Stimulated activated naive B cell treated with anti-CD40 and anti-IgM and Interleukin-4, amounts not matched to agents 10 μg/mL and 1 μg/mL and 100 μg/mL, for 72 hours (primary cell): ENCODE measurements around the gene SLAMF6.
"Not testable (repeated sequence)": the region's sequence is repeated elsewhere in the genome, so short reads cannot be mapped to it uniquely, and the experiment has no call there.

Experiments
- ATAC-seq, 2 donors: fragments of 150-1000 bp; cut with Tn5 transposase; replicated peaks; 2 replicates each; pipeline ENCODE4 v1.10.0; 2021; ENCODE audit warnings: moderate library complexity in 1 of 2
- DNase-seq: peaks from one replicate; pipeline ENCODE4 v3.0.0; 2021
- H3K27ac Mint-ChIP-seq: one replicate; pipeline ENCODE4 v1.8.0; 2022; ENCODE audit warnings: mild to moderate bottlenecking, mixed read lengths
- H3K27me3 Mint-ChIP-seq, 2 donors: one replicate each; pipeline ENCODE4 v1.8.0; 2022; ENCODE audit warnings: mixed read lengths in 2 of 2
- H3K36me3 Mint-ChIP-seq, 2 donors: one replicate each; pipeline ENCODE4 v1.8.0; 2022; ENCODE audit warnings: mixed read lengths in 2 of 2, mild to moderate bottlenecking in 1 of 2
- H3K4me1 Mint-ChIP-seq, 2 donors: one replicate each; pipeline ENCODE4 v1.8.0; 2022; ENCODE audit warnings: mixed read lengths in 2 of 2, mild to moderate bottlenecking in 1 of 2
- H3K4me3 Mint-ChIP-seq, 2 donors: one replicate each; pipeline ENCODE4 v1.8.0; 2022; ENCODE audit warnings: mild to moderate bottlenecking in 2 of 2, mixed read lengths in 2 of 2, moderate library complexity in 1 of 2
- H3K9me3 Mint-ChIP-seq, 2 donors: one replicate each; pipeline ENCODE4 v1.8.0; 2022; ENCODE audit warnings: mixed read lengths in 2 of 2, mild to moderate bottlenecking in 1 of 2

Gene SLAMF6

GRCh38 chr1:160522622-160523345 is at the start of gene SLAMF6:
Gene SLAMF6, minus strand, starts transcription at chr1:160523255. Its CDS starts 63 bp downstream, at chr1:160523192.
- Mint-ChIP-seq H3K36me3 (peaks cover 52 to 60% of the 10 kb centered on the region in 2 donors), H3K4me3 (peak within 1 kb of the TSS; percentile 83 to 88), H3K27ac (peak within 1 kb of the TSS; percentile 93), H3K9me3 (peaks cover 20% of the 10 kb centered on the region in 2 donors), H3K27me3 (no peaks in the 10 kb centered on the region), H3K4me1 (peaks cover 30 to 62% of the 10 kb centered on the region in 2 donors)
- ATAC-seq, result peak; percentile 71 to 73
- peak; percentile 21 for DNase-seq

- peak overlapping the region; percentile 5 for H3K27ac Mint-ChIP-seq
- H3K4me1 Mint-ChIP-seq, result peaks cover 51 to 97% of the 10 kb centered on the region in 2 donors
- peaks cover 52 to 75% of the 10 kb centered on the region in 2 donors for H3K36me3 Mint-ChIP-seq
- peak overlapping the region in 1 of 2 donors; percentile 3 for H3K4me3 Mint-ChIP-seq
- DNase-seq (no peak), ATAC-seq (no peak)
- H3K9me3 Mint-ChIP-seq, result peaks cover 0 to 5% of the 10 kb centered on the region in 2 donors
- no peaks in the 10 kb centered on the region for H3K27me3 Mint-ChIP-seq
These were observed 47.8 kb upstream of the SLAMF6 start for GRCh38 chr1:160570840-160571239.

GRCh38 chr1:160569806-160570205 is 46.8 kb upstream of the SLAMF6 start:
- ATAC-seq, result no peak
- peaks cover 0 to 5% of the 10 kb centered on the region in 2 donors for H3K9me3 Mint-ChIP-seq
- H3K27me3 Mint-ChIP-seq, result no peaks in the 10 kb centered on the region
- DNase-seq, result no peak
- peaks cover 58 to 76% of the 10 kb centered on the region in 2 donors for H3K36me3 Mint-ChIP-seq
- H3K4me1 Mint-ChIP-seq, result peaks cover 48 to 97% of the 10 kb centered on the region in 2 donors
- H3K27ac Mint-ChIP-seq, result peak overlapping the region; percentile 3
- H3K4me3 Mint-ChIP-seq, result peak overlapping the region; percentile 1 to 2

- ATAC-seq (peak; percentile 85 to 87), DNase-seq (no peak)
- peaks cover 3 to 9% of the 10 kb centered on the region in 2 donors for H3K9me3 Mint-ChIP-seq
- H3K4me3 Mint-ChIP-seq, result peak overlapping the region; percentile 15 to 66
- peaks cover 37 to 82% of the 10 kb centered on the region in 2 donors for H3K4me1 Mint-ChIP-seq
- no peaks in the 10 kb centered on the region for H3K27me3 Mint-ChIP-seq
- peak overlapping the region; percentile 75 for H3K27ac Mint-ChIP-seq
- H3K36me3 Mint-ChIP-seq, result peaks cover 56 to 81% of the 10 kb centered on the region in 2 donors
These were observed 45.0 kb upstream of the SLAMF6 start for GRCh38 chr1:160567858-160568682.

GRCh38 chr1:160567341-160567740 is 44.3 kb upstream of the SLAMF6 start:
- Mint-ChIP-seq H3K4me3 (no peak overlapping the region), H3K4me1 (peaks cover 35 to 76% of the 10 kb centered on the region in 2 donors), H3K27me3 (no peaks in the 10 kb centered on the region), H3K9me3 (peaks cover 6 to 9% of the 10 kb centered on the region in 2 donors), H3K27ac (no peak overlapping the region), H3K36me3 (peaks cover 57 to 82% of the 10 kb centered on the region in 2 donors)
- ATAC-seq (no peak), DNase-seq (no peak)

GRCh38 chr1:160565564-160565963 is 42.5 kb upstream of the SLAMF6 start:
- Mint-ChIP-seq H3K36me3 (peaks cover 59 to 82% of the 10 kb centered on the region in 2 donors), H3K4me3 (no peak overlapping the region), H3K4me1 (peaks cover 37 to 78% of the 10 kb centered on the region in 2 donors), H3K27me3 (no peaks in the 10 kb centered on the region), H3K27ac (no peak overlapping the region), H3K9me3 (peaks cover 8 to 9% of the 10 kb centered on the region in 2 donors)
- no peak for ATAC-seq
- no peak for DNase-seq

- peaks cover 75 to 91% of the 10 kb centered on the region in 2 donors for H3K36me3 Mint-ChIP-seq
- H3K27ac Mint-ChIP-seq, result not testable (repeated sequence)
These were observed 40.2 kb upstream of the SLAMF6 start for GRCh38 chr1:160563230-160563629.

GRCh38 chr1:160562745-160563144 is 39.7 kb upstream of the SLAMF6 start:
- Mint-ChIP-seq H3K9me3 (peaks cover 15 to 24% of the 10 kb centered on the region in 2 donors), H3K4me1 (peaks cover 45 to 77% of the 10 kb centered on the region in 2 donors), H3K36me3 (peaks cover 78 to 91% of the 10 kb centered on the region in 2 donors)
- not testable (repeated sequence) for ATAC-seq, H3K27ac Mint-ChIP-seq, DNase-seq, H3K4me3 Mint-ChIP-seq, H3K27me3 Mint-ChIP-seq

More at GRCh38 chr1:160563230-160563629, 40.2 kb upstream of the SLAMF6 start:
- not testable (repeated sequence) for ATAC-seq, DNase-seq, H3K27me3 Mint-ChIP-seq, H3K4me3 Mint-ChIP-seq
- Mint-ChIP-seq H3K9me3 (peaks cover 15 to 24% of the 10 kb centered on the region in 2 donors), H3K4me1 (peaks cover 47 to 77% of the 10 kb centered on the region in 2 donors)

GRCh38 chr1:160560806-160561205 is 37.8 kb upstream of the SLAMF6 start:
- DNase-seq (no peak), ATAC-seq (no peak)
- Mint-ChIP-seq H3K27ac (peak overlapping the region; percentile 48), H3K27me3 (no peaks in the 10 kb centered on the region), H3K4me3 (peak overlapping the region; percentile 9 to 29), H3K9me3 (peaks cover 15 to 24% of the 10 kb centered on the region in 2 donors), H3K4me1 (peaks cover 44 to 60% of the 10 kb centered on the region in 2 donors), H3K36me3 (peaks cover 74 to 90% of the 10 kb centered on the region in 2 donors)

GRCh38 chr1:160560045-160560705 is 37.1 kb upstream of the SLAMF6 start:
- peak overlapping the region; percentile 48 for H3K27ac Mint-ChIP-seq
- H3K4me1 Mint-ChIP-seq, result peaks cover 44 to 58% of the 10 kb centered on the region in 2 donors
- H3K27me3 Mint-ChIP-seq, result no peaks in the 10 kb centered on the region
- H3K36me3 Mint-ChIP-seq, result peaks cover 72 to 89% of the 10 kb centered on the region in 2 donors
- DNase-seq (no peak), ATAC-seq (no peak)
- peak overlapping the region; percentile 21 to 56 for H3K4me3 Mint-ChIP-seq
- H3K9me3 Mint-ChIP-seq, result peaks cover 15 to 24% of the 10 kb centered on the region in 2 donors

GRCh38 chr1:160559437-160559836 is 36.4 kb upstream of the SLAMF6 start:
- H3K36me3 Mint-ChIP-seq, result peaks cover 66 to 81% of the 10 kb centered on the region in 2 donors
- not testable (repeated sequence) for H3K27ac Mint-ChIP-seq, ATAC-seq, H3K27me3 Mint-ChIP-seq, DNase-seq
- peak overlapping the region in 1 of 2 donors; percentile 49 for H3K4me3 Mint-ChIP-seq
- H3K9me3 Mint-ChIP-seq, result peaks cover 15 to 24% of the 10 kb centered on the region in 2 donors
- peaks cover 43 to 52% of the 10 kb centered on the region in 2 donors for H3K4me1 Mint-ChIP-seq

- Mint-ChIP-seq H3K36me3 (peaks cover 70 to 81% of the 10 kb centered on the region in 2 donors), H3K27me3 (no peaks in the 10 kb centered on the region), H3K4me3 (peak overlapping the region in 1 of 2 donors; percentile 3), H3K4me1 (peaks cover 47 to 58% of the 10 kb centered on the region in 2 donors), H3K9me3 (peaks cover 15 to 24% of the 10 kb centered on the region in 2 donors), H3K27ac (peak overlapping the region; percentile 44)
- ATAC-seq (no peak), DNase-seq (no peak)
These were observed 35.8 kb upstream of the SLAMF6 start for GRCh38 chr1:160558660-160559380.

GRCh38 chr1:160553778-160554177 is 30.7 kb upstream of the SLAMF6 start:
- H3K27ac Mint-ChIP-seq, result peak overlapping the region; percentile 70
- peaks cover 3 to 7% of the 10 kb centered on the region in 2 donors for H3K9me3 Mint-ChIP-seq
- H3K27me3 Mint-ChIP-seq, result no peaks in the 10 kb centered on the region
- peaks cover 61 to 74% of the 10 kb centered on the region in 2 donors for H3K4me1 Mint-ChIP-seq
- DNase-seq, result no peak
- peaks cover 61 to 79% of the 10 kb centered on the region in 2 donors for H3K36me3 Mint-ChIP-seq
- H3K4me3 Mint-ChIP-seq, result no peak overlapping the region
- ATAC-seq, result no peak
